Ishikawa (cell line): Measurements from ENCODE around the gene TMEM255A.

Source experiments
- EP300 ChIP-seq: IDR thresholded peaks from 2 replicates; pipeline ENCODE4 v1.6.1; 2012; ENCODE audit warnings: borderline replicate concordance
- RAD21 ChIP-seq: IDR thresholded peaks from 2 replicates; pipeline ENCODE4 v1.6.1; 2012; ENCODE audit warnings: low read depth
- TAF1 ChIP-seq: IDR thresholded peaks from 2 replicates; pipeline ENCODE4 v1.6.1; 2012; ENCODE audit warnings: low read depth, mild to moderate bottlenecking
- TCF12 ChIP-seq: IDR thresholded peaks from 2 replicates; pipeline ENCODE4 v1.6.1; 2012; ENCODE audit warnings: low read depth
- TF ChIP-seq, protein P1 (sequence below): IDR thresholded peaks from 2 replicates; pipeline ENCODE4 v1.6.1; 2012; ENCODE audit warnings: low read depth, mild to moderate bottlenecking

DNA sequence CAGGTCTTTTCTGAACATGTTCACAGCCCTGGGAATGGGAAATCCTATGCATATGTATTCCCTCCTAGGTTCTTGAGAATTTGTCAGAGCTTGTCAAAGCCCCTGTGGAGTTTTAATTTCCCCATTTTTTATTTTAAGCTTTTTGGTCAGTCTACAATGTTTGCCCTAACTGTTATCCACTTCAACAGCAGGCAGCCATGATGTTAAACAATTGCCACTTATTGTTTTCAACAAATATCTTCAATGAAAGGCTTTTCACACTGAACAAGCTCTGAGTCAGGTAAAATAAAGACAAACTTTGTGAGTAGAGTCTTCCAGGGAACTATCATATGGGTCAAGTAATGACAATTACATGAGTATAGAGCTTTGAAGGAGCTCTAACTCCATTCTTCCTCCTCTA is 25.6 kb upstream of the TMEM255A start:
- TF ChIP-seq EP300 = no peak
- TF ChIP-seq TAF1 = no peak
- TF ChIP-seq RAD21 = no peak
- TF ChIP-seq TCF12 = no peak
- TF ChIP-seq, protein P1, sequence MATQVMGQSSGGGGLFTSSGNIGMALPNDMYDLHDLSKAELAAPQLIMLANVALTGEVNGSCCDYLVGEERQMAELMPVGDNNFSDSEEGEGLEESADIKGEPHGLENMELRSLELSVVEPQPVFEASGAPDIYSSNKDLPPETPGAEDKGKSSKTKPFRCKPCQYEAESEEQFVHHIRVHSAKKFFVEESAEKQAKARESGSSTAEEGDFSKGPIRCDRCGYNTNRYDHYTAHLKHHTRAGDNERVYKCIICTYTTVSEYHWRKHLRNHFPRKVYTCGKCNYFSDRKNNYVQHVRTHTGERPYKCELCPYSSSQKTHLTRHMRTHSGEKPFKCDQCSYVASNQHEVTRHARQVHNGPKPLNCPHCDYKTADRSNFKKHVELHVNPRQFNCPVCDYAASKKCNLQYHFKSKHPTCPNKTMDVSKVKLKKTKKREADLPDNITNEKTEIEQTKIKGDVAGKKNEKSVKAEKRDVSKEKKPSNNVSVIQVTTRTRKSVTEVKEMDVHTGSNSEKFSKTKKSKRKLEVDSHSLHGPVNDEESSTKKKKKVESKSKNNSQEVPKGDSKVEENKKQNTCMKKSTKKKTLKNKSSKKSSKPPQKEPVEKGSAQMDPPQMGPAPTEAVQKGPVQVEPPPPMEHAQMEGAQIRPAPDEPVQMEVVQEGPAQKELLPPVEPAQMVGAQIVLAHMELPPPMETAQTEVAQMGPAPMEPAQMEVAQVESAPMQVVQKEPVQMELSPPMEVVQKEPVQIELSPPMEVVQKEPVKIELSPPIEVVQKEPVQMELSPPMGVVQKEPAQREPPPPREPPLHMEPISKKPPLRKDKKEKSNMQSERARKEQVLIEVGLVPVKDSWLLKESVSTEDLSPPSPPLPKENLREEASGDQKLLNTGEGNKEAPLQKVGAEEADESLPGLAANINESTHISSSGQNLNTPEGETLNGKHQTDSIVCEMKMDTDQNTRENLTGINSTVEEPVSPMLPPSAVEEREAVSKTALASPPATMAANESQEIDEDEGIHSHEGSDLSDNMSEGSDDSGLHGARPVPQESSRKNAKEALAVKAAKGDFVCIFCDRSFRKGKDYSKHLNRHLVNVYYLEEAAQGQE = no peak
